Measurements from ENCODE around the gene DMRT2.

The DMRT2 gene

DNA sequence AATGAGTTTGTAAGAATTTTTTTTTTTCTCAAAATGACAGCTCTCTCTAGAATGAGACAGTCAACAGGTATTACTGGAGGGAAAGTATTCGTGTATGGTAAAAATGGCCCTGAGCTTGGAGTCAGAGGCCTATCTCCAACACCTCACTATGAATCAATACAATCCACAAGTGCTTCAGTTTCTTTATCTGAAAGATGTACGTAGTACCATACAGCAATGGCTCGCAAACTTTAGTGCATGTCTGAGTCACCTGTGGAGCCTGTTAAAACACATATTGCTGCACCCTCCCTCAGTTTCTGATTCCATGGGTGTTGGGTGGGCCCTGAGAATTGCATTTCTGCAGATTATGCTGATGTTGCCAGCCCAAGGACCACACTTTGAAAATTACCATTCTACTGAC, 44.6 kb downstream of the DMRT2 start:
- DNase-seq (ENCODE audit: low read depth in 2 of 2), result no peak

DNA sequence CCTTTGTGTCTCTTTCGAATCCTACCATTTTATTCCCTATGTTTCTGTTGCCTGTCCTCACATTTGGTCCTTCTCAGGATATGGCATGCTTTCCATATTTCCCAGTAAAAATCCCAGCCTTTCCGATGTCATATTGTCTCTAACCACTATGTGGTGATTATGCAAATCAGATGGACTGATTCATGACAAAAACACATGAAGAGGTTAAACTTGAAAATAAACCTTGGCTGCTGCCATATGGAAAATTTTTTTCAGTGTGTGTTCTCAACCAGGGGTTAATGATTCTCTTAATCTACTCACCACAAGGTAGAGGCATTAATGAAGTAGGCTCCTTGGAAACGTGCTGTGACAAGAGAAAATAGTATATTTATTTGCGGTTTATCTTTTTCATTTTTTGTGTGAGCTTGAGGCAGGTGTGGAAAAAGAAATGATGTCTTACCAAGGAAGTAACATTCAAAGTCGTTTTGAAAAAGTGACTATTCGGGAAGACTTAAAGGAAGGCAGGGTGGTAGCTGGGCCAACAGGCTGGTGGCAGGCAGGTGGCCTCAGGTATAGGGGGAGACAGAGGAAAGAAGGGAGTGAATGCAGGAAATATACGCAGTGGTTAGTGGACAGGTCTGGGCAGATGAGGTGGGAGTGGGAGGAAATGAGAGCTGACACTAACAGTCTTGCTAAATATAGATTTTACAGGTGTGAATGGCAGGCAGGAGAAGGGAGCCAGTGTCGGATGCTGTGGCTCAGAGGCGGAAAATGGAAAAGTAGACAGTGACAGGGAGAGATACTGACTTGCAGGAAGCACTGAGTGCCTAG, 46.2 kb downstream of the DMRT2 start:
- DNase-seq (ENCODE audit: low read depth in 2 of 2), result no peak

DNA sequence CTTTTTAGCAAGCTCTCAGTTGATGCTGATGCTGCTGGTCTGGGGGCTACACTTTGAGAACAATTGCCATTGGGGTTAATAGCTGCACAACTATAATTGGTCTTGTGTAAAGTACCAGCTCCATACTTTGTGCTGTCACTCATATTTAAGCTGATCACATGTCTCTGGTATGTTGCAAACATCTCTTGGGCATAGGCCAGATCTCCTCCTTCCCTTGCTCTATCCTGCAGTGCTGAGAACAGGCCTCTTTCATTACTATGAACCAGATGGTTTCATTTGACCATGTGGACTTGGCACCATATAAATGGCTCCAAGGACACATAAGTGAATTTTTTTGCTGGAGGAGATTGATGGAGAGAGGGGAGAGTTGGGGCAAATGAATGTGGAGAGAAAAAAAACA, 48.4 kb downstream of the DMRT2 start:
- no peak for DNase-seq (ENCODE audit: low read depth in 2 of 2)

DNA sequence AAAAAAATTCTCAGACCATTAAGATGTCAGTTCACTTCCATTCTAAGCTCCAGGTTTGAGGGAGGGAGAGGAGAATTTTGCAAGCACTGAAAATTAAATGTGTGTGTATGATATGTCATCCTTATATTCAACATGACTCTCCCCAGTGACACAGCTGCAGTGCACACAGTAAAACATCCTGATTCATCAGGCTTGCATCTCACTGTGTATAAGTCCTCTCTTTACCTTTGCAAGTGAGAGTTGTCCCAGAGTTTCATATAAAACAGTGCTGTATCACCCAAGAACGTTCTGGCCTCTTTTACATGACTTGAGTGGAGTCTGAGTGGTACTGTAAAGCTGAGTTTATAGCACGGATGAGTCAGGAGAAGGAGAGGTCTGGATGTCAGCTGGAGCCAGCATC, 50.0 kb downstream of the DMRT2 start:
- no peak for DNase-seq (ENCODE audit: low read depth in 2 of 2)

DNA sequence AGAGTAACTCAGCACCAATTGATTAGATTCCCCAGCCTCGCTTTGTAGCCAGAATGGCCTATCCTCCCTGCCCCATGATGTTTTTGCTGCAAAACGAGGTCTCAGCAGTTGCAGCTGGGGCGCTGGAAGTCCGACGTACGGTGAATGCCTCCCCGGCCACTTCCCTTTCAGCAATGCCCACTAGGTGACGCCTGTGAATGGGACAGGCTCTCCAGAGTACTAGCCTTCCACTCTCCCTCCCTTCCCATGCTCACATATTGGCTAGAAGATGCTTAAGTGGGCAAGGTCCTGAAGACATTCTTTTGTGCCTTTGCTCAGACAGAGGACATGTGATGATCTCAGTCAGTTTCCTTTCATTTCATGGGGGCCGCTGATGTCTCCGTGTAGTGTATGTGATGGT, 50.8 kb downstream of the DMRT2 start:
- no peak for DNase-seq (ENCODE audit: low read depth in 2 of 2)

DNA sequence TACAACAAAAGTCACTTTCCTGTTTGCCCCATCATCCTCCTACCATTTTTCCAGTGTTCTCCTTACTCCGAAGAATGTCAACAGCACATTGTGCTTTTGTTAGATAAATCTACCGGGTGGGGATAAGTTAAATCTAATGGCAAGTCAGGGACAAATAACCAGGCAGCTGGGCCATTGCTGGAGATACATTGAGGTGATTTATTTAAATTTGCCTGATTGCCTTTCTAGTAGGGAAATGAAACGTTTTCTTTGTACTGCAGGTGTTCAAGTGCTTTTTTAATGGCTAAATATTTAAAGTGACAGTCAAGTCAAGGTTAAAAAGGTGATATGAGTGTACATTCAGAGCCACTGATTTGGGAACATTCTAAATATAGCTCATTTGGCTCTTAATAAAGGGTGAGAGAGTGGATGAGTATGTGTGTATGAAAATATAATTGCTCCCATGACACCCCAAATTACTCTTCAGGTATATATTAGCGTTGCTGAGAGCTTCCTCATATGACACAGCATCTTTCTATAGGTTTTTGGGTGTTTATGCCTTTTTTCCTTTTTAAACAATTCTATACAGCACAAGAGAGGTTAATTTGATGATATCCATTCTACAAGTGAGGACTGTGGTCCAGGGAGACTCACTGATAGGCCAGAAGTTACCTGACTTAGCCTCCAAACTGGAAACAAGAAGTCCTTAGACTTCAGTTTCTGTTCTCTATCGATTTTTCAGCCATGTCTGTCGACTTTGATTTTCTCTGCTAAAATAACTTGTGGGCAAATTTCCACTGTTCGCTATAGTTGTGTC, 51.9 kb downstream of the DMRT2 start:
- no peak for DNase-seq (ENCODE audit: low read depth in 2 of 2)

DNA sequence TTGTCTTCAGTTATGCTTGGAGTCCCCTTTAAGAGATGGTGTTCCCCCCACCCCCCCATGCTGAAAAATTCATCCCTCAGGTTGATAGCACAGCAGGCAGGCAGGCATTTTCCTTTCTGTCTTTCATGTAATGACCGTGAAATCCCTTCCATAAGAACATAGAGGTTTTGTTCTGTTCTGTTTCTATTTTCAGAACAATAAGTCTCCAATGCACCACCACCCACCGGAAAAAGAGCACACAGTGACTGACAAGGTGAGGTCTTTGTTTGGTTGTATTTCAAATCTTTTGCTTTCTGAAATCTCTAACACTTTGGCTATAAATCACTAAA, 52.4 kb downstream of the DMRT2 start:
- DNase-seq (ENCODE audit: low read depth in 2 of 2), result no peak

Measured in fibroblast of skin of left biceps (primary cell).